Lung (tissue), 12 donors: ENCODE data around the gene HAX1. TPM values are rescaled to one million over a fixed set of nuclear protein-coding genes. Genes with fewer than 3 reads are reported as not detected.

ENCODE experiments used
- ATAC-seq: fragments of 200-7000 bp; cut with Tn5 transposase; one replicate; pipeline ENCODE4 v1.9.1; 2020; ENCODE audit warnings: moderate number of reproducible peaks; ENCODE audit not compliant: insufficient read depth, low FRiP score
- DNase-seq, 3 donors: peaks; one replicate each; pipeline ENCODE4 v3.0.0-alpha.2; 2013 to 2017
- H3K27ac ChIP-seq, 2 donors: one replicate each; pipeline ENCODE4 v1.5.1; 2013; ENCODE audit warnings: mild to moderate bottlenecking in 2 of 2, moderate library complexity in 2 of 2, control low read depth in 1 of 2, inconsistent platforms in 1 of 2, low read depth in 1 of 2, low read length in 1 of 2
- H3K27me3 ChIP-seq, 3 donors: one replicate each; pipeline ENCODE4 v1.5.1; 2013; ENCODE audit warnings: low read length in 2 of 3; ENCODE audit not compliant: control insufficient read depth in 3 of 3, insufficient read depth in 3 of 3
- H3K36me3 ChIP-seq, 4 donors: one replicate each; pipeline ENCODE4 v1.5.1; 2013; ENCODE audit warnings: low read length in 4 of 4, mild to moderate bottlenecking in 1 of 4, moderate library complexity in 1 of 4; ENCODE audit not compliant: control insufficient read depth in 4 of 4, insufficient read depth in 4 of 4
- H3K4me1 ChIP-seq, 5 donors: one replicate each; pipeline ENCODE4 v1.5.1; 2013; ENCODE audit warnings: low read length in 5 of 5, mild to moderate bottlenecking in 2 of 5, moderate library complexity in 1 of 5; ENCODE audit not compliant: control insufficient read depth in 5 of 5, insufficient read depth in 5 of 5
- H3K4me3 ChIP-seq: one replicate; pipeline ENCODE4 v1.5.1; 2013; ENCODE audit warnings: mild to moderate bottlenecking, control low read depth, moderate library complexity
- H3K9ac ChIP-seq, 2 donors: one replicate each; pipeline ENCODE4 v1.5.1; 2013; ENCODE audit warnings: low read length in 2 of 2, control low read depth in 1 of 2; ENCODE audit not compliant: insufficient read depth in 1 of 2
- H3K9me3 ChIP-seq, 4 donors: one replicate each; pipeline ENCODE4 v1.5.1; 2013; ENCODE audit warnings: low read length in 3 of 4, mild to moderate bottlenecking in 1 of 4, moderate library complexity in 1 of 4; ENCODE audit not compliant: control insufficient read depth in 4 of 4, insufficient read depth in 3 of 4
- CTCF ChIP-seq: IDR thresholded peaks from 2 replicates; pipeline ENCODE4 v1.5.1; 2012; ENCODE audit warnings: mild to moderate bottlenecking; ENCODE audit errors: control extremely low read depth, extremely low read depth
- WGBS, 2 donors: extraction: QIAGEN DNeasy Blood & Tissue Kit; methylation state at CpG; one replicate each; pipeline ENCODE4 v1.1.7; 2013; 5-methylcytosine and 5-hydroxymethylcytosine counted together
- polyA plus RNA-seq, 2 donors: library from polyadenylated mRNA; stranded (reverse); fragments of 200-250 nt; gene quantifications; one replicate each; pipeline ENCODE4 v1.2.1, GENCODE V29; 2013
- total RNA-seq, 2 donors: library from RNA; depleted of rRNA in 1 of 2; stranded (reverse); fragments of >200 nt in 1 of 2; gene quantifications; one replicate each; pipeline ENCODE4 v1.2.1, GENCODE V29; 2014 to 2021
- donor health status: control.
- donor health status: control.
- donor health status: Bipolar disorder and iron deficiency.
- donor health status: healthy.
- donor health status: DM: yes; HTN: yes; CAD: no.

HAX1 gene
- total and polyA plus RNA-seq, 4 donors, result 42.7 to 168 (median 89.5) TPM

DNA sequence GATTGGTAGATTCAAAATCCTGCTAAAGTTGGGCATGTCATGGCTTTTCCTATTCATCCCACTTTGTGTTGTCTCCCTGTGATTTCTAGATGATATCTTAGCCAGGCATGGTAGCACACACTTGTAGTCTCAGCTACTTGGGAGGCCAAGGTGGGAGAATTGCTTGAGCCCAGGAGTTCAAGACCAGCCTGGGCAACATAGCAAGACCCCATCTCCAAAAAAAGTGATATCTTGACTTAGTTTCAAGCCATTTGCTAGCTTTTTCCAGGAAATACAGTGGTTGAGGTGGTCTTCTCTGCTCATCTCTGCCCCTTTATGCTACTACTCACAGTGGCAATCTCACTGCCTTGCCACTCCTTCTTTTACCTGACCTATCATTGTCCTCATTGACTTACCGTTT is 12.3 kb upstream of the HAX1 start:
- H3K36me3 ChIP-seq, result peaks cover 64 to 81% (median 72%) of the 10 kb centered on the region in 4 donors
- DNase-seq, result no peak
- no peak overlapping the region for H3K4me3 ChIP-seq
- H3K9me3 ChIP-seq, result no peaks in the 10 kb centered on the region
- 81 to 83% methylated on average over 1 of the region's 1 CpG for WGBS, 2 donors
- ATAC-seq, result no peak
- peaks cover 0 to 4% (median 0%) of the 10 kb centered on the region in 5 donors for H3K4me1 ChIP-seq
- no peak overlapping the region for H3K9ac ChIP-seq
- no peak for TF ChIP-seq CTCF
- no peak overlapping the region for H3K27ac ChIP-seq
- no peaks in the 10 kb centered on the region for H3K27me3 ChIP-seq

GRCh38 chr1:154263465-154264332 is 8.7 kb upstream of the HAX1 start:
- H3K9me3 ChIP-seq, result no peaks in the 10 kb centered on the region
- 68 to 80% methylated on average over 6 of the region's 6 CpGs for WGBS, 2 donors
- DNase-seq (no peak), ATAC-seq (no peak)
- peaks cover 0 to 4% (median 0%) of the 10 kb centered on the region in 5 donors for H3K4me1 ChIP-seq
- H3K27ac ChIP-seq, result no peak overlapping the region
- H3K27me3 ChIP-seq, result no peaks in the 10 kb centered on the region
- no peak overlapping the region for H3K9ac ChIP-seq
- no peak overlapping the region for H3K4me3 ChIP-seq
- no peak for TF ChIP-seq CTCF
- H3K36me3 ChIP-seq, result peaks cover 45 to 66% (median 57%) of the 10 kb centered on the region in 4 donors

GRCh38 chr1:154264454-154264853 is 8.0 kb upstream of the HAX1 start:
- TF ChIP-seq CTCF, result no peak
- Histone ChIP-seq H3K27ac (no peak overlapping the region), H3K9me3 (no peaks in the 10 kb centered on the region), H3K9ac (no peak overlapping the region), H3K36me3 (peaks cover 49 to 63% (median 58%) of the 10 kb centered on the region in 4 donors), H3K27me3 (no peaks in the 10 kb centered on the region), H3K4me1 (peaks cover 0 to 4% (median 0%) of the 10 kb centered on the region in 5 donors), H3K4me3 (no peak overlapping the region)
- DNase-seq (no peak), ATAC-seq (no peak)
- WGBS, 2 donors, result 71 to 88% methylated on average over 1 of the region's 1 CpG
